ENCODE data around the gene SLC7A11. TPM values are rescaled to one million over a fixed set of nuclear protein-coding genes. Genes with fewer than 3 reads are reported as not detected.

The SLC7A11 gene
- total RNA-seq, 4 donors from 2014 or later: 1.5 to 30.1 (median 7.9) TPM

- Histone ChIP-seq H3K36me3 (no peaks in the 10 kb centered on the region), H3K4me1 (peaks cover 0 to 11% (median 0%) of the 10 kb centered on the region in 3 donors), H3K27me3 (no peaks in the 10 kb centered on the region), H3K9me3 (no peaks in the 10 kb centered on the region), H3K27ac (no peak overlapping the region), H3K4me3 (no peak overlapping the region)
- no peak for DNase-seq
- no peak for TF ChIP-seq CTCF (IDR thresholded peaks at IDR 0.05)
- no peak for TF ChIP-seq POLR2A (IDR thresholded peaks at IDR 0.05)
- 89 to 95% methylated on average over 9 of the region's 9 CpGs for WGBS, 2 donors
- intact Hi-C loops (cut with DNase I): no loop called here
These were observed 8.7 kb downstream of the SLC7A11 start for GRCh38 chr4:138233313-138234034.

DNA sequence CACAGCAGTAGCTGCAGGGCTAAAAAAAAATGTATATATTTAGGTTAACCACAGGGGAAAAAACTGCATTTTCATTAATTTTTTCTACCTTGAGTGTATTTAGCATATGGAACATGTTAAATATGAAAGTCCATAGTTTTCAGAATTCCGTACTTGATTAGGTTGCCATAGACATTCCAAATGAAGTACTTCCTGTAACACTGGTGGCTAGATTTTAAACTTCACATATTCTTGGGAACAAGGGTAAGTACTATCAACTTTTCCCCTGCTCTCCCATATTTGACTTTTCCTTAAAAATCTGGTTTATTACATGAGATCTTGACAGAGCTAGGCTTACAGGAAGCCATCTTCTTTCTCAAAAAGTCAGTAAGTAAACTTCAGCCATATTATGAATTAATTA, 9.8 kb downstream of the SLC7A11 start:
- Histone ChIP-seq H3K27me3 (no peaks in the 10 kb centered on the region), H3K9me3 (no peaks in the 10 kb centered on the region), H3K4me1 (peaks cover 0 to 11% (median 0%) of the 10 kb centered on the region in 3 donors), H3K27ac (no peak overlapping the region), H3K36me3 (no peaks in the 10 kb centered on the region), H3K4me3 (no peak overlapping the region)
- intact Hi-C loops (cut with DNase I): no loop called here
- TF ChIP-seq POLR2A (IDR thresholded peaks at IDR 0.05) (no peak), CTCF (IDR thresholded peaks at IDR 0.05) (no peak)
- 89 to 100% methylated on average over 1 of the region's 1 CpG for WGBS, 2 donors
- no peak for DNase-seq

- Histone ChIP-seq H3K27me3 (no peaks in the 10 kb centered on the region), H3K36me3 (no peaks in the 10 kb centered on the region), H3K9me3 (no peaks in the 10 kb centered on the region), H3K27ac (no peak overlapping the region), H3K4me1 (no peaks in the 10 kb centered on the region), H3K4me3 (no peak overlapping the region)
- WGBS, 2 donors: 83 to 91% methylated on average over 3 of the region's 3 CpGs
- no peak for DNase-seq
- intact Hi-C loops (cut with DNase I): no loop called here
- TF ChIP-seq POLR2A (IDR thresholded peaks at IDR 0.05) (no peak), CTCF (IDR thresholded peaks at IDR 0.05) (no peak)
These were observed 12.1 kb downstream of the SLC7A11 start for GRCh38 chr4:138230048-138230447.

DNA sequence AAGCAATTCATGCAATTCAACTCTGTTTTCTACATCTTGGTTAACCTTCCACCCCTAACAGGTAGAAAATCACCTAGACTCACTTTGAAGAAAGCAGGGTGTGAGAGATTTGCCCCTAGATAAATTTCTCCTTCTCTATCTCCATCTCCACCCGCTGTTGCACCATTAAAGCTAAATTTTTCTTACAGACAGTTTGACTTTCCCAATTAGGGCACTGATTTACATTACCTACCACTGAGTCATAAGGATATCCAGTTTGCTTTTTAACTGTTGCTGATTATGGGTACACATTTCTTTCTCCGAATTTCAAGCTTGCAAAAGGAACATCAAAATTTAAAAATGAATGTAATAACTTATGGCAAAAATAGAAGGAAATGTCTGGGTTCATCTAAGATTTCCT, 13.0 kb downstream of the SLC7A11 start:
- H3K27ac ChIP-seq: no peak overlapping the region
- H3K36me3 ChIP-seq: no peaks in the 10 kb centered on the region
- DNase-seq: no peak
- intact Hi-C loops (cut with DNase I): no loop called here
- H3K4me3 ChIP-seq: no peak overlapping the region
- H3K9me3 ChIP-seq: no peaks in the 10 kb centered on the region
- WGBS, 2 donors: 71 to 79% methylated on average over 2 of the region's 2 CpGs
- TF ChIP-seq POLR2A (IDR thresholded peaks at IDR 0.05) (no peak), CTCF (IDR thresholded peaks at IDR 0.05) (no peak)
- no peaks in the 10 kb centered on the region for H3K4me1 ChIP-seq
- no peaks in the 10 kb centered on the region for H3K27me3 ChIP-seq

GRCh38 chr4:138226351-138226750, 15.8 kb downstream of the SLC7A11 start:
- no peak for DNase-seq
- no peaks in the 10 kb centered on the region for H3K27me3 ChIP-seq
- no peaks in the 10 kb centered on the region for H3K9me3 ChIP-seq
- no peak overlapping the region for H3K4me3 ChIP-seq
- intact Hi-C loops (cut with DNase I): no loop called here
- H3K27ac ChIP-seq: no peak overlapping the region
- TF ChIP-seq CTCF (IDR thresholded peaks at IDR 0.05): no peak
- 79 to 90% methylated on average over 3 of the region's 3 CpGs for WGBS, 2 donors
- H3K4me1 ChIP-seq: peaks cover 0 to 7% (median 4%) of the 10 kb centered on the region in 3 donors
- H3K36me3 ChIP-seq: no peaks in the 10 kb centered on the region
